Adrenal gland (tissue), 12 donors: ENCODE results near the gene KLHDC7A. TPM values are rescaled to one million over a fixed set of nuclear protein-coding genes. Genes with fewer than 3 reads are reported as not detected.

Source experiments
- DNase-seq, 7 donors: peaks; one replicate each; pipeline ENCODE4 v3.0.0-alpha.2; 2019 to 2020
- H3K27ac ChIP-seq, 5 donors: fragments of 200-600 bp; sonication (generic) in 4 of 5; 1 replicate in 3 of 5; 2 replicates in 2 of 5; pipeline versions ENCODE4 v1.5.1 to v1.8.0; 2016 to 2020; ENCODE audit warnings: mild to moderate bottlenecking in 1 of 5
- H3K27me3 ChIP-seq: fragments of 200-600 bp; 2 replicates; pipeline ENCODE4 v1.8.0; 2021
- H3K36me3 ChIP-seq, 2 donors: fragments of 200-600 bp; replicated peaks in 1 of 2; 1 replicate in 1 of 2; 2 replicates in 1 of 2; pipeline versions ENCODE4 v1.5.1 to v1.8.0; 2018 to 2022
- H3K4me1 ChIP-seq, 2 donors: fragments of 200-600 bp; replicated peaks in 1 of 2; 1 replicate in 1 of 2; 2 replicates in 1 of 2; pipeline versions ENCODE4 v1.5.1 to v1.8.0; 2018 to 2021
- H3K4me3 ChIP-seq, 4 donors: fragments of 200-600 bp; sonication (generic) in 3 of 4; one replicate each; pipeline ENCODE4 v1.5.1; 2016 to 2018
- H3K9me3 ChIP-seq, 3 donors: fragments of 200-600 bp; sonication (generic) in 1 of 3; replicated peaks in 1 of 3; 1 replicate in 2 of 3; 2 replicates in 1 of 3; pipeline versions ENCODE4 v1.5.1 to v1.8.0; 2016 to 2021
- POLR2A ChIP-seq, 2 donors: fragments of 450-650 bp; IDR thresholded peaks; one replicate each; pipeline ENCODE4 v1.6.1; 2017; ENCODE audit warnings: antibody characterized with exemption in 2 of 2, mild to moderate bottlenecking in 2 of 2, moderate library complexity in 1 of 2
- WGBS, 4 donors: extraction: QIAGEN DNeasy Blood & Tissue Kit in 2 of 4; methylation state at CpG; one replicate each; pipeline versions ENCODE4 v1.1.5 to v1.1.7; 2013 to 2017; 5-methylcytosine and 5-hydroxymethylcytosine counted together
- intact Hi-C, 2 donors: fragments of 100-400 bp; cut with DNase I; formaldehyde crosslinking; loops; one replicate each; pipeline versions ENCODE4 v1.14.1 to v1.15.0; 2022 to 2023
- polyA plus RNA-seq, 3 donors: library from polyadenylated mRNA; stranded (reverse); fragments of 200-250 nt in 2 of 3; fragments of 350-450 nt in 1 of 3; fragmentation: Illumina TruSeq in 1 of 3; extraction: RNeasy Lipid Tissue Mini Kit (QIAGEN cat#74804) in 1 of 3; gene quantifications; one replicate each; pipeline ENCODE4 v1.2.3, GENCODE V29; 2013 to 2014
- total RNA-seq, 9 donors: library from RNA; depleted of rRNA in 4 of 9; stranded (reverse); fragments of >200 nt in 4 of 9; fragments of 120-200 nt in 1 of 9; fragmentation: NEBNext Ultra II Directional in 1 of 9; extraction: Animal tissue kit (Norgen Biotek cat#: 25700) in 1 of 9; gene quantifications; one replicate each; pipeline versions ENCODE4 v1.1.0 to v1.2.4, GENCODE V29; 2013 to 2023
- TF ChIP-seq, protein P1 (sequence below), 6 experiments: fragments of 450-650 bp in 4 of 6; fragments of 200-600 bp in 2 of 6; sonication (generic) in 1 of 6; IDR thresholded peaks; 1 replicate in 5 of 6; 2 replicates in 1 of 6; pipeline versions ENCODE4 v1.5.1 to v1.8.0; 2016 to 2021; ENCODE audit warnings: antibody characterized with exemption in 6 of 6, mild to moderate bottlenecking in 2 of 6, moderate library complexity in 1 of 6
- donor health status: healthy with polysubstance abuse.
- donor health status: Bipolar disorder and iron deficiency.
- donor health status: DM: yes; HTN: yes; CAD: no.
- donor health status: DM: no; HTN: no; CAD: no.
- donor health status: DM: no; HTN: no; CAD: no.
- donor health status: DM: yes; HTN: yes; CAD: no.

Gene KLHDC7A
- total and polyA plus RNA-seq, 12 donors: under 0.01 TPM; not detected in 11

DNA sequence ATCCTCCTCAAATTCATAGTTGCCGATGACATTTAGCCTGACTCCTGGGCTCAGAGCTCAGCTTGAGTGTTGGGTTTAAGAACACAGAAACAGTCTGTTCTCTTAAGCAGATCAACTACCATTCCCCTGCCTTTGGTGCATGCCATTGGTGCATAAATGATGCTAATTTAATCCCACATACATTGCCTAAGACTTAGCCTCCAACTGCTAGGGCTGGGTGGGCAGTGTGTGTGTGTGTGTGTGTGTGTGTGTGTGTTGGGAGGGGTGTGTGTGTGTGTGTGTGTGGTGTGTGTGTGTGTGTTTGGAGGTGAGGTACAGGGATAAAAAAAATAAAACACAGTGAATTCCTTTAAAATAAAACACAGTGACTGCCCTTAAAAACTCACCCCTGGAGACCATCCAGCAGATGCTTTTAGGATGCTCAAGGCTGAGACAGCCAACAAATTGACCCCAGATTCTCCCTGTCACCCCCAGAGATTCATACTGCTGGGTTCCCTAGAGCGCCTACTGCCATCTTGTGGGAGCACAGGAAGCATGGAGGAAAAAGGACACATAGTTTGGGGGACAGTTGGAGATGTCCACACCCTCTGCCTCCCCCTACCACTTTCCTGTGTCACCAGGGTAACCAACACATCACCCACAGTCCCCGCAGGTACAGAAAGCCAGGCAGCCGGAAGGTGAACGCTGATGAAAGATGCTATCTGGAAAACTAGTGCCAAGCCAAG, 30.6 kb downstream of the KLHDC7A start:
- TF ChIP-seq, protein P1, sequence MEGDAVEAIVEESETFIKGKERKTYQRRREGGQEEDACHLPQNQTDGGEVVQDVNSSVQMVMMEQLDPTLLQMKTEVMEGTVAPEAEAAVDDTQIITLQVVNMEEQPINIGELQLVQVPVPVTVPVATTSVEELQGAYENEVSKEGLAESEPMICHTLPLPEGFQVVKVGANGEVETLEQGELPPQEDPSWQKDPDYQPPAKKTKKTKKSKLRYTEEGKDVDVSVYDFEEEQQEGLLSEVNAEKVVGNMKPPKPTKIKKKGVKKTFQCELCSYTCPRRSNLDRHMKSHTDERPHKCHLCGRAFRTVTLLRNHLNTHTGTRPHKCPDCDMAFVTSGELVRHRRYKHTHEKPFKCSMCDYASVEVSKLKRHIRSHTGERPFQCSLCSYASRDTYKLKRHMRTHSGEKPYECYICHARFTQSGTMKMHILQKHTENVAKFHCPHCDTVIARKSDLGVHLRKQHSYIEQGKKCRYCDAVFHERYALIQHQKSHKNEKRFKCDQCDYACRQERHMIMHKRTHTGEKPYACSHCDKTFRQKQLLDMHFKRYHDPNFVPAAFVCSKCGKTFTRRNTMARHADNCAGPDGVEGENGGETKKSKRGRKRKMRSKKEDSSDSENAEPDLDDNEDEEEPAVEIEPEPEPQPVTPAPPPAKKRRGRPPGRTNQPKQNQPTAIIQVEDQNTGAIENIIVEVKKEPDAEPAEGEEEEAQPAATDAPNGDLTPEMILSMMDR (IDR thresholded peaks at IDR 0.05): no peak
- no peak for TF ChIP-seq POLR2A (IDR thresholded peaks at IDR 0.05)
- DNase-seq: no peak
- 72 to 78% (median 74%) methylated on average over 5 of the region's 5 CpGs for WGBS, 4 donors
- intact Hi-C loops: no loop called here
- no peaks in the 10 kb centered on the region for H3K4me1 ChIP-seq
- H3K36me3 ChIP-seq: no peaks in the 10 kb centered on the region
- peaks cover 0 to 6% (median 2%) of the 10 kb centered on the region in 3 donors for H3K9me3 ChIP-seq
- no peak overlapping the region for H3K27ac ChIP-seq
- H3K27me3 ChIP-seq: no peaks in the 10 kb centered on the region
- no peak overlapping the region for H3K4me3 ChIP-seq

DNA sequence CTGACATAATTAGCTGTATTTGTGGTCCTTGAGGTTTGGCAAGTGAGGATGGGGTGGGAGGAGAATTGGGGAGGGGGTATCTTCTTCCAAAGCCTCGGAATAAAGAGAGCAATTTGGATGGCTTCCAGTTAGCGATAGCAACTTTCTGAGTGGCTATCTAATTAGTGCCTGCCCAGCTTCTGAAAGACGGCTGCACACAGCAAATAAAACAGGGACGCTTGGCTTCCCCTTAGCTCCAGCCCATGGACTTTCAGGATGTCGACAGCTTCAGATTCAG, 31.1 kb downstream of the KLHDC7A start:
- H3K4me3 ChIP-seq: no peak overlapping the region
- intact Hi-C loops: no loop called here
- H3K4me1 ChIP-seq: no peaks in the 10 kb centered on the region
- H3K27me3 ChIP-seq: no peaks in the 10 kb centered on the region
- no peak for TF ChIP-seq POLR2A (IDR thresholded peaks at IDR 0.05)
- TF ChIP-seq, protein P1 (IDR thresholded peaks at IDR 0.05): no peak
- peaks cover 0 to 11% (median 7%) of the 10 kb centered on the region in 3 donors for H3K9me3 ChIP-seq
- DNase-seq: no peak
- 55 to 66% (median 61%) methylated on average over 5 of the region's 5 CpGs for WGBS, 4 donors
- H3K27ac ChIP-seq: no peak overlapping the region
- no peaks in the 10 kb centered on the region for H3K36me3 ChIP-seq

- TF ChIP-seq, protein P1 (IDR thresholded peaks at IDR 0.05): no peak
- no peak for TF ChIP-seq POLR2A (IDR thresholded peaks at IDR 0.05)
- Histone ChIP-seq H3K4me3 (no peak overlapping the region), H3K9me3 (peaks cover 0 to 16% (median 7%) of the 10 kb centered on the region in 3 donors), H3K27me3 (no peaks in the 10 kb centered on the region), H3K4me1 (no peaks in the 10 kb centered on the region), H3K27ac (no peak overlapping the region), H3K36me3 (no peaks in the 10 kb centered on the region)
- 57 to 70% (median 61%) methylated on average over 9 of the region's 9 CpGs for WGBS, 4 donors
- DNase-seq: no peak
- intact Hi-C loops: no loop called here
Observed at GRCh38 chr1:18512883-18513282, 32.2 kb downstream of the KLHDC7A start.

DNA sequence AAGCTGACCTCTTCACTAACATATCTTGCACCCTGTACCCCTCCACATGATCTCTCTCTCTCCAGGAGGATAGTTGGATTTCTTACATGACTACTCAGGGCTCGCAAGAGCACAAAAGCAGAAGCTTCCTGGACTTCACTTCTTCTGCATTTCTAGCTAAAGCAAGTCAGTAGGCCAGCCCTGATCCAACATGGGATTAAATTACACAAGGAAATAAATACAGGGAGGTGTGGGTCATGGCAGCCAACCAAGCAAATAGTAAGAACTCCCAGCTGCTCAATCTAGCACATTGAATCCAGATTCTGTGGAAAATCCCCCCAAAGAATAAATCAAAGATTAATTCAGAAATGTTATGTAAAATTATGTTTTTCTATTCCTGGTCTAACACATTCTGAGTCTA, 33.3 kb downstream of the KLHDC7A start:
- WGBS, 4 donors: 55 to 86% (median 78%) methylated on average over 1 of the region's 1 CpG
- no peak for DNase-seq
- Histone ChIP-seq H3K4me3 (no peak overlapping the region), H3K27me3 (no peaks in the 10 kb centered on the region), H3K27ac (no peak overlapping the region), H3K36me3 (no peaks in the 10 kb centered on the region), H3K4me1 (no peaks in the 10 kb centered on the region), H3K9me3 (peaks cover 0 to 16% (median 7%) of the 10 kb centered on the region in 3 donors)
- intact Hi-C loops: no loop called here
- no peak for TF ChIP-seq POLR2A (IDR thresholded peaks at IDR 0.05)
- TF ChIP-seq, protein P1 (IDR thresholded peaks at IDR 0.05): no peak
